ENCODE results near the gene TASP1. TPM values are rescaled to one million over a fixed set of nuclear protein-coding genes. Genes with fewer than 3 reads are reported as not detected.

The TASP1 gene
- total and polyA plus RNA-seq, 4 donors = 2.5 to 10.0 (median 4.7) TPM

GRCh38 chr20:13546497-13547131 is 92.1 kb downstream of the TASP1 start:
- no peak overlapping the region for H3K4me3 ChIP-seq (ENCODE audit: low read depth in 1 of 3, low read length in 3 of 3)
- H3K27ac ChIP-seq (ENCODE audit: low read depth in 1 of 2, low read length in 2 of 2) = no peak overlapping the region
- WGBS = 8% methylated on average over 2 of the region's 2 CpGs
- H3K27me3 ChIP-seq (ENCODE audit: control insufficient read depth in 4 of 4, insufficient read depth in 4 of 4, low read length in 3 of 4) = no peaks in the 10 kb centered on the region
- no peak overlapping the region for H3K9ac ChIP-seq (ENCODE audit: low read depth in 1 of 2, low read length in 2 of 2)
- H3K4me1 ChIP-seq (ENCODE audit: control insufficient read depth in 4 of 4, insufficient read depth in 4 of 4, low read length in 3 of 4) = no peaks in the 10 kb centered on the region
- TF ChIP-seq HNF4A (conservative IDR thresholded peaks at IDR 0.05) = peak in 1 of 2 donors; percentile 6
- TF ChIP-seq TAF1 (conservative IDR thresholded peaks at IDR 0.05) = no peak
- peak; percentile 89 to 98 for TF ChIP-seq RAD21 (IDR thresholded peaks at IDR 0.05)
- no peak for TF ChIP-seq RXRA (IDR thresholded peaks at IDR 0.05)
- no peak for TF ChIP-seq ZBTB33 (IDR thresholded peaks at IDR 0.05)
- TF ChIP-seq EGR1 (IDR thresholded peaks at IDR 0.05; ENCODE audit: low read depth in 2 of 2) = no peak
- no peak for TF ChIP-seq HNF4G (IDR thresholded peaks at IDR 0.05)
- no peak for TF ChIP-seq JUND (IDR thresholded peaks at IDR 0.05)
- TF ChIP-seq MAX (IDR thresholded peaks at IDR 0.05) = no peak
- TF ChIP-seq FOXA1 (IDR thresholded peaks at IDR 0.05) = no peak
- TF ChIP-seq ATF3 (IDR thresholded peaks at IDR 0.05) = peak; percentile 17
- TF ChIP-seq CTCF (IDR thresholded peaks at IDR 0.05; ENCODE audit: low read depth, low read length, missing input control) = peak; percentile 87
- TF ChIP-seq, protein P1, sequence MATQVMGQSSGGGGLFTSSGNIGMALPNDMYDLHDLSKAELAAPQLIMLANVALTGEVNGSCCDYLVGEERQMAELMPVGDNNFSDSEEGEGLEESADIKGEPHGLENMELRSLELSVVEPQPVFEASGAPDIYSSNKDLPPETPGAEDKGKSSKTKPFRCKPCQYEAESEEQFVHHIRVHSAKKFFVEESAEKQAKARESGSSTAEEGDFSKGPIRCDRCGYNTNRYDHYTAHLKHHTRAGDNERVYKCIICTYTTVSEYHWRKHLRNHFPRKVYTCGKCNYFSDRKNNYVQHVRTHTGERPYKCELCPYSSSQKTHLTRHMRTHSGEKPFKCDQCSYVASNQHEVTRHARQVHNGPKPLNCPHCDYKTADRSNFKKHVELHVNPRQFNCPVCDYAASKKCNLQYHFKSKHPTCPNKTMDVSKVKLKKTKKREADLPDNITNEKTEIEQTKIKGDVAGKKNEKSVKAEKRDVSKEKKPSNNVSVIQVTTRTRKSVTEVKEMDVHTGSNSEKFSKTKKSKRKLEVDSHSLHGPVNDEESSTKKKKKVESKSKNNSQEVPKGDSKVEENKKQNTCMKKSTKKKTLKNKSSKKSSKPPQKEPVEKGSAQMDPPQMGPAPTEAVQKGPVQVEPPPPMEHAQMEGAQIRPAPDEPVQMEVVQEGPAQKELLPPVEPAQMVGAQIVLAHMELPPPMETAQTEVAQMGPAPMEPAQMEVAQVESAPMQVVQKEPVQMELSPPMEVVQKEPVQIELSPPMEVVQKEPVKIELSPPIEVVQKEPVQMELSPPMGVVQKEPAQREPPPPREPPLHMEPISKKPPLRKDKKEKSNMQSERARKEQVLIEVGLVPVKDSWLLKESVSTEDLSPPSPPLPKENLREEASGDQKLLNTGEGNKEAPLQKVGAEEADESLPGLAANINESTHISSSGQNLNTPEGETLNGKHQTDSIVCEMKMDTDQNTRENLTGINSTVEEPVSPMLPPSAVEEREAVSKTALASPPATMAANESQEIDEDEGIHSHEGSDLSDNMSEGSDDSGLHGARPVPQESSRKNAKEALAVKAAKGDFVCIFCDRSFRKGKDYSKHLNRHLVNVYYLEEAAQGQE (IDR thresholded peaks at IDR 0.05) = no peak
- no peak for TF ChIP-seq YY1 (IDR thresholded peaks at IDR 0.05)
- no peak for TF ChIP-seq NR2F2 (IDR thresholded peaks at IDR 0.05)
- TF ChIP-seq FOXA2 (IDR thresholded peaks at IDR 0.05) = peak; percentile 45
- no peak for TF ChIP-seq SP1 (IDR thresholded peaks at IDR 0.05)
- TF ChIP-seq GABPA (IDR thresholded peaks at IDR 0.05 in 1 of 2, conservative IDR thresholded peaks at IDR 0.05 in 1 of 2) = no peak
- H3K36me3 ChIP-seq (ENCODE audit: control insufficient read depth in 4 of 4, insufficient read depth in 3 of 4, low read depth in 1 of 4, low read length in 3 of 4) = peaks cover 0 to 2% (median 0%) of the 10 kb centered on the region in 4 donors
- H3K9me3 ChIP-seq (ENCODE audit: control insufficient read depth in 4 of 4, low read length in 3 of 4) = no peaks in the 10 kb centered on the region
- DNase-seq (ENCODE audit: low spot score) = peak; percentile 81
